ENCODE results near the gene CHCHD4. TPM values are rescaled to one million over a fixed set of nuclear protein-coding genes. Genes with fewer than 3 reads are reported as not detected.

Gene CHCHD4
- total and polyA plus RNA-seq, 2 donors (not counting 1 experiment from before 2014, with no cell fraction given) = 12.7 to 16.3 TPM

DNA sequence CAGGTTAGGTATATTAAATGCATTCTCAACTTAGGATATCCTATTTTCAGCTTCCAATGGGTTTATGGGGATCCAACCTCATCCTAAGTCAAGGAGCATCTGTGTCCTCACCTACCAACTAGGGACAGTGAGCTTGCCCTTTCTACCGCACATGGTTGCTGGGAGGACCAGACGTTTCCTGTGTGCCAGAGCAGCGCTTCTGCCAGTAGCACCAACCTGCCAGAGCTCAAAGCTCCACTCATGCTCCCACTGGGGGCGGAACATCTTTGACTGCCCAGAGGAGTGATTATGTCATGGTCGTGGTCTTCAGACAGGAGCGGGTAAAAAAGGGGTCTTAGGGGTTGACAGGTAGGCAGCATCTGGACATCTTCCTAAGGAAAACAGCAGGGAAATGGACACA, 29.0 kb upstream of the CHCHD4 start:
- no peak for DNase-seq (ENCODE audit: low read depth in 2 of 2)
- H3K4me3 ChIP-seq (replicated peaks in 1 of 4; ENCODE audit: control extremely low read depth in 1 of 4, insufficient read depth in 1 of 4, low read depth in 3 of 4, low read length in 4 of 4) = no peak overlapping the region
- no peaks in the 10 kb centered on the region for H3K79me2 ChIP-seq (ENCODE audit: control insufficient read depth, insufficient read depth, low read length)
- no peaks in the 10 kb centered on the region for H3K9me3 ChIP-seq (ENCODE audit: control insufficient read depth, insufficient read depth, low read depth, low read length)
- no peaks in the 10 kb centered on the region for H3K4me1 ChIP-seq (ENCODE audit: control insufficient read depth, extremely low read depth, insufficient read depth, low read length)
- no peak overlapping the region for H3K27ac ChIP-seq (ENCODE audit: insufficient read depth, low read length)
- peaks cover 32% of the 10 kb centered on the region for H3K36me3 ChIP-seq (ENCODE audit: control insufficient read depth, insufficient read depth, low read length)
- H4K20me1 ChIP-seq (ENCODE audit: control insufficient read depth, extremely low read depth, insufficient read depth, low read length) = no peaks in the 10 kb centered on the region
- no peak overlapping the region for H2AFZ ChIP-seq (ENCODE audit: low read length)
- TF ChIP-seq, protein P1, sequence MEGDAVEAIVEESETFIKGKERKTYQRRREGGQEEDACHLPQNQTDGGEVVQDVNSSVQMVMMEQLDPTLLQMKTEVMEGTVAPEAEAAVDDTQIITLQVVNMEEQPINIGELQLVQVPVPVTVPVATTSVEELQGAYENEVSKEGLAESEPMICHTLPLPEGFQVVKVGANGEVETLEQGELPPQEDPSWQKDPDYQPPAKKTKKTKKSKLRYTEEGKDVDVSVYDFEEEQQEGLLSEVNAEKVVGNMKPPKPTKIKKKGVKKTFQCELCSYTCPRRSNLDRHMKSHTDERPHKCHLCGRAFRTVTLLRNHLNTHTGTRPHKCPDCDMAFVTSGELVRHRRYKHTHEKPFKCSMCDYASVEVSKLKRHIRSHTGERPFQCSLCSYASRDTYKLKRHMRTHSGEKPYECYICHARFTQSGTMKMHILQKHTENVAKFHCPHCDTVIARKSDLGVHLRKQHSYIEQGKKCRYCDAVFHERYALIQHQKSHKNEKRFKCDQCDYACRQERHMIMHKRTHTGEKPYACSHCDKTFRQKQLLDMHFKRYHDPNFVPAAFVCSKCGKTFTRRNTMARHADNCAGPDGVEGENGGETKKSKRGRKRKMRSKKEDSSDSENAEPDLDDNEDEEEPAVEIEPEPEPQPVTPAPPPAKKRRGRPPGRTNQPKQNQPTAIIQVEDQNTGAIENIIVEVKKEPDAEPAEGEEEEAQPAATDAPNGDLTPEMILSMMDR (conservative IDR thresholded peaks at IDR 0.05 in 1 of 2, IDR thresholded peaks at IDR 0.05 in 1 of 2; ENCODE audit: low read depth in 1 of 2, low read length in 2 of 2) = no peak
- no peak for TF ChIP-seq EZH2 (IDR thresholded peaks at IDR 0.05; ENCODE audit: low read length, missing control alignments)
- no peak overlapping the region for H3K4me2 ChIP-seq (ENCODE audit: extremely low read depth, insufficient read depth, low read length)
- no peak overlapping the region for H3K9ac ChIP-seq (ENCODE audit: insufficient read depth, low read length)
- H3K27me3 ChIP-seq (ENCODE audit: control insufficient read depth, insufficient read depth, low read length) = no peaks in the 10 kb centered on the region

DNA sequence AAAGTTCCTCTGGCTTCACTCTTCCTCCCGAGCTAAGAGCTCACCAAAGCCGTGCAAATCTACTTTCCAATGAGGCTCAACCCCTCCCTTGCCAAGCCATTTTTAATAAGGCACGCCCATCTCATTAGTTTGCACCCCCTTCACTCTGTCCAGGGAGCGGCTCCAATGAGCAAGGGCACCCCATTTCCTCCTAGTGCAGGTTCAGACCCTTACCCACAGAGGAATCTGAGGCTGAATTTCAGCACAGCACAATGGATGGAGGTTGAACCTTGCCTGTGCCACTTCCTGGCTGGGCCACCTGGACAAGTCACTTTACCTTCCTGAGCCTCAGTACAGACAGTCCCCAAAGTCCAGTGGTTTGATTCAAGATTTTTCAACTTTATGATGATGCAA, 28.3 kb upstream of the CHCHD4 start:
- H3K79me2 ChIP-seq (ENCODE audit: control insufficient read depth, insufficient read depth, low read length) = no peaks in the 10 kb centered on the region
- H3K27me3 ChIP-seq (ENCODE audit: control insufficient read depth, insufficient read depth, low read length) = no peaks in the 10 kb centered on the region
- DNase-seq (ENCODE audit: low read depth in 2 of 2) = no peak
- H3K36me3 ChIP-seq (ENCODE audit: control insufficient read depth, insufficient read depth, low read length) = peaks cover 28% of the 10 kb centered on the region
- no peaks in the 10 kb centered on the region for H4K20me1 ChIP-seq (ENCODE audit: control insufficient read depth, extremely low read depth, insufficient read depth, low read length)
- H3K9ac ChIP-seq (ENCODE audit: insufficient read depth, low read length) = no peak overlapping the region
- no peaks in the 10 kb centered on the region for H3K9me3 ChIP-seq (ENCODE audit: control insufficient read depth, insufficient read depth, low read depth, low read length)
- H3K4me2 ChIP-seq (ENCODE audit: extremely low read depth, insufficient read depth, low read length) = no peak overlapping the region
- TF ChIP-seq, protein P1 (conservative IDR thresholded peaks at IDR 0.05 in 1 of 2, IDR thresholded peaks at IDR 0.05 in 1 of 2; ENCODE audit: low read depth in 1 of 2, low read length in 2 of 2) = no peak
- no peak overlapping the region for H3K27ac ChIP-seq (ENCODE audit: insufficient read depth, low read length)
- no peak overlapping the region for H2AFZ ChIP-seq (ENCODE audit: low read length)
- no peaks in the 10 kb centered on the region for H3K4me1 ChIP-seq (ENCODE audit: control insufficient read depth, extremely low read depth, insufficient read depth, low read length)
- no peak overlapping the region for H3K4me3 ChIP-seq (replicated peaks in 1 of 4; ENCODE audit: control extremely low read depth in 1 of 4, insufficient read depth in 1 of 4, low read depth in 3 of 4, low read length in 4 of 4)

DNA sequence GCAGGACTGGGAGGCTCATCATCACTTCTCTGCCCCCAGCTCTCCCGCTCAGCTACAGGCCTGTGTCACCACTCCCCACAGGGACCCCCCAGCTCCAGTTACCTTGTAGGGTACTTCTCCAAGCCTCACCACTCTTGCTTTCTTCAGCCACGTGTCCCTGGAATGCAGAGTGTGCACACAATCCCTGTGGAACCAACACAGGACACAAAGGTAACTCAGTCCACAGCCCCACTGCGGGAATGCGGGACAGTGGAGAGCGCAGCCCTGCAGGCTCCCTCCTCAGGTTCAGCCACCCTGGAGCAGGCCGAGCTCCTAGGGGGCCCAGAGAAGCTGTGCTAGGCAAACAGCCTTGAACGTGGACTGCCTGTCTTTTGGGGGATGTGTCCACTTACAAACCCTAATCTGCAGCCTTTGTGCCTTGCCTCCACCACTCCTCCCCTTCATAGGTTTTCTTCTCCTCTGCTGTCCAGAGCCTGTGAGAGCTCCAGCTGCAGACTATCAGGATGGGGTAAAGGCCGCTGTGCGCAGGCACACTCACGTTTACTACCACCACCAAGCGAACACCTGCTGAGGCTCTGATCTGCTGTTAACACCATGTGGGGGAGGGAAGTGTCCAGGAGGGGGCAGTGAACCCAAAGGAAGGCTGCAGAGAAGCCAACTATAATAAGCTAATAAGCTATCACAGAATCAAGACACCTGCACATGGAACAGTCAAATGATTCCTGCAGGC, 27.7 kb upstream of the CHCHD4 start:
- no peak overlapping the region for H2AFZ ChIP-seq (ENCODE audit: low read length)
- no peak overlapping the region for H3K4me2 ChIP-seq (ENCODE audit: extremely low read depth, insufficient read depth, low read length)
- H3K9ac ChIP-seq (ENCODE audit: insufficient read depth, low read length) = no peak overlapping the region
- TF ChIP-seq, protein P1 (conservative IDR thresholded peaks at IDR 0.05 in 1 of 2, IDR thresholded peaks at IDR 0.05 in 1 of 2; ENCODE audit: low read depth in 1 of 2, low read length in 2 of 2) = peak in 1 of 2 donors; percentile 27
- TF ChIP-seq EZH2 (IDR thresholded peaks at IDR 0.05; ENCODE audit: low read length, missing control alignments) = no peak
- no peak for DNase-seq (ENCODE audit: low read depth in 2 of 2)
- no peak overlapping the region for H3K27ac ChIP-seq (ENCODE audit: insufficient read depth, low read length)
- no peaks in the 10 kb centered on the region for H4K20me1 ChIP-seq (ENCODE audit: control insufficient read depth, extremely low read depth, insufficient read depth, low read length)
- no peaks in the 10 kb centered on the region for H3K79me2 ChIP-seq (ENCODE audit: control insufficient read depth, insufficient read depth, low read length)
- no peak overlapping the region for H3K4me3 ChIP-seq (replicated peaks in 1 of 4; ENCODE audit: control extremely low read depth in 1 of 4, insufficient read depth in 1 of 4, low read depth in 3 of 4, low read length in 4 of 4)
- H3K4me1 ChIP-seq (ENCODE audit: control insufficient read depth, extremely low read depth, insufficient read depth, low read length) = no peaks in the 10 kb centered on the region
- H3K9me3 ChIP-seq (ENCODE audit: control insufficient read depth, insufficient read depth, low read depth, low read length) = no peaks in the 10 kb centered on the region
- no peaks in the 10 kb centered on the region for H3K27me3 ChIP-seq (ENCODE audit: control insufficient read depth, insufficient read depth, low read length)
- H3K36me3 ChIP-seq (ENCODE audit: control insufficient read depth, insufficient read depth, low read length) = peaks cover 28% of the 10 kb centered on the region

All from fibroblast of lung (primary cell).